PC-9 (cell line): ENCODE results near the gene XRCC4. TPM values are rescaled to one million over a fixed set of nuclear protein-coding genes. Genes with fewer than 3 reads are reported as not detected.

ENCODE experiments used
- BruUV-seq: library from RNA; stranded (reverse); fragments of 400-500 nt; replicated peaks from 2 replicates; lab custom pipeline; 2021; lab: Mats Ljungman, UMichigan
- CTCF ChIA-PET: fragments of 300-600 bp; sonication (Branson Sonifier 250); formaldehyde crosslinking; loops from one replicate; lab custom pipeline; 2022; ENCODE audit warnings: antibody characterized with exemption; lab: Charles Lee
- POLR2A ChIA-PET: fragments of 300-600 bp; sonication (Branson Sonifier 250); formaldehyde crosslinking; loops from one replicate; lab custom pipeline; 2022; ENCODE audit warnings: antibody characterized with exemption; ENCODE audit not compliant: unreplicated experiment; lab: Charles Lee
- DNase-seq, 2 experiments: peaks; one replicate each; pipeline versions ENCODE4 v3.0.0 to v3.0.0-alpha.2; 2015 to 2022; ENCODE audit warnings: mixed read lengths in 1 of 2
- H2AFZ ChIP-seq: fragments of 200-600 bp; sonication (generic); 2 replicates; pipeline ENCODE4 v1.8.1; 2017; ENCODE audit warnings: antibody characterized with exemption
- H3F3A ChIP-seq: fragments of 200-600 bp; sonication (generic); 2 replicates; pipeline ENCODE4 v1.8.1; 2017; ENCODE audit warnings: antibody characterized with exemption, mild to moderate bottlenecking, low read depth; ENCODE audit not compliant: insufficient read depth
- H3K27ac ChIP-seq: fragments of 200-600 bp; sonication (generic); 2 replicates; pipeline ENCODE4 v1.6.1; 2016; ENCODE audit warnings: mixed run types
- H3K27me3 ChIP-seq: fragments of 200-600 bp; sonication (generic); 2 replicates; pipeline ENCODE4 v1.6.1; 2016; ENCODE audit warnings: low read depth, mixed run types; ENCODE audit not compliant: insufficient read depth
- H3K36me3 ChIP-seq: fragments of 200-600 bp; sonication (generic); 2 replicates; pipeline ENCODE4 v1.6.1; 2016; ENCODE audit warnings: low read depth, mixed run types
- H3K4me1 ChIP-seq: fragments of 200-600 bp; sonication (generic); replicated peaks from 2 replicates; pipeline ENCODE4 v1.6.1; 2016; ENCODE audit warnings: mixed run types; ENCODE audit not compliant: insufficient read depth
- H3K4me2 ChIP-seq: fragments of 200-600 bp; sonication (generic); 2 replicates; pipeline ENCODE4 v1.6.1; 2017; ENCODE audit warnings: mixed run types
- H3K4me3 ChIP-seq: fragments of 200-600 bp; sonication (generic); 2 replicates; pipeline ENCODE4 v1.6.1; 2016; ENCODE audit warnings: mixed run types
- H3K79me2 ChIP-seq: fragments of 200-600 bp; sonication (generic); 2 replicates; pipeline ENCODE4 v1.6.1; 2017; ENCODE audit warnings: low read depth, mixed run types
- H3K9me2 ChIP-seq: fragments of 200-600 bp; sonication (generic); 2 replicates; pipeline ENCODE4 v1.8.1; 2017; ENCODE audit warnings: mild to moderate bottlenecking; ENCODE audit not compliant: insufficient read depth
- H3K9me3 ChIP-seq: fragments of 200-600 bp; sonication (generic); 2 replicates; pipeline ENCODE4 v1.8.1; 2016; ENCODE audit warnings: low read depth; ENCODE audit not compliant: insufficient read depth
- H4K20me1 ChIP-seq: fragments of 200-600 bp; sonication (generic); 2 replicates; pipeline ENCODE4 v1.8.1; 2017; ENCODE audit not compliant: insufficient read depth
- CTCF ChIP-seq: fragments of 200-600 bp; sonication (generic); conservative IDR thresholded peaks from 2 replicates; pipeline ENCODE4 v1.6.1; 2017; ENCODE audit warnings: mixed run types, antibody characterized with exemption, mild to moderate bottlenecking, moderate library complexity
- EZH2 ChIP-seq: fragments of 200-600 bp; sonication (generic); IDR thresholded peaks from 2 replicates; pipeline ENCODE4 v1.8.0; 2017; ENCODE audit warnings: antibody characterized with exemption, low read depth
- intact Hi-C: fragments of 100-400 bp; cut with micrococcal nuclease; formaldehyde crosslinking; loops from one replicate; pipeline ENCODE4 v1.10.0; 2022; ENCODE audit not compliant: unreplicated experiment
- total RNA-seq: library from RNA; stranded (reverse); gene quantifications from 2 replicates; pipeline ENCODE4 v1.2.3, GENCODE V29; 2021

Gene XRCC4
- total RNA-seq, 1 experiment from 2014 or later = 12.2 TPM

DNA sequence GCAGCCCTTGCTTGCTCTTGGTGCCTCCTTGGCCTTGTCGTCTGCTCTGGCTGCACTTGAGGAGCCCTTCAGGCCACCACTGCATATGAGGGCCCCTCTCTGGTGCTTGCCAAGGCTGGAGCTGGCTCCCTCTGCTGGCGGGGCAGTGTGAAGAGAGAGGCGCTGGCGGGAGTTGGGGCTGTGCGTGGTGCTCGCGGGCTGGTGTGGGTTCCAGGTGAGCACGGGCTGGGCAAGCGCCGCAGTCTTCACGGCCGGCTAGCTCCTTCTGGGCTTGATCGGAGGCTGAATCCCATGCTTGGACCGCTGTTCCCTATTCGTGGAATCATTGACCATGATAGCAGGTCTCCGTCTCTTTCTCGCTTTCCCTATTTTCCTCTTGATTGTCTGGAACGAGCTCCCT, 56.5 kb downstream of the XRCC4 start:
- Histone ChIP-seq H3K4me1 (no peaks in the 10 kb centered on the region), H3K36me3 (no peaks in the 10 kb centered on the region), H3K9me3 (no peaks in the 10 kb centered on the region), H3K27ac (no peak overlapping the region), H3K4me2 (no peak overlapping the region), H3K4me3 (no peak overlapping the region), H4K20me1 (no peaks in the 10 kb centered on the region), H3K9me2 (no peaks in the 10 kb centered on the region), H3F3A (no peaks in the 10 kb centered on the region), H3K79me2 (no peaks in the 10 kb centered on the region), H3K27me3 (no peaks in the 10 kb centered on the region), H2AFZ (no peak overlapping the region)
- intact Hi-C loops = no loop called here
- POLR2A ChIA-PET = no interaction called here
- CTCF ChIA-PET = interaction anchor here (0.6 kb wide), 1 partner anchor 119 kb away, joined by 5 read pairs; no protein-coding TSS in a partner anchor
- TF ChIP-seq EZH2 (no peak), CTCF (no peak)
- no TSS peak for BruUV-seq
- no peak for DNase-seq

- Histone ChIP-seq H3K4me3 (no peak overlapping the region), H3K4me2 (no peak overlapping the region), H3K36me3 (no peaks in the 10 kb centered on the region), H3K9me2 (no peaks in the 10 kb centered on the region), H3K4me1 (no peaks in the 10 kb centered on the region), H3K79me2 (no peaks in the 10 kb centered on the region), H3K27ac (no peak overlapping the region), H3K9me3 (no peaks in the 10 kb centered on the region), H3F3A (no peaks in the 10 kb centered on the region), H3K27me3 (no peaks in the 10 kb centered on the region), H4K20me1 (no peaks in the 10 kb centered on the region), H2AFZ (no peak overlapping the region)
- ChIA-PET POLR2A (no interaction called here), CTCF (no interaction called here)
- no peak for DNase-seq
- BruUV-seq = no TSS peak
- TF ChIP-seq CTCF = no peak
- no peak for TF ChIP-seq EZH2
- intact Hi-C loops = no loop called here
Observed at GRCh38 chr5:83142526-83142925, 65.2 kb downstream of the XRCC4 start.

DNA sequence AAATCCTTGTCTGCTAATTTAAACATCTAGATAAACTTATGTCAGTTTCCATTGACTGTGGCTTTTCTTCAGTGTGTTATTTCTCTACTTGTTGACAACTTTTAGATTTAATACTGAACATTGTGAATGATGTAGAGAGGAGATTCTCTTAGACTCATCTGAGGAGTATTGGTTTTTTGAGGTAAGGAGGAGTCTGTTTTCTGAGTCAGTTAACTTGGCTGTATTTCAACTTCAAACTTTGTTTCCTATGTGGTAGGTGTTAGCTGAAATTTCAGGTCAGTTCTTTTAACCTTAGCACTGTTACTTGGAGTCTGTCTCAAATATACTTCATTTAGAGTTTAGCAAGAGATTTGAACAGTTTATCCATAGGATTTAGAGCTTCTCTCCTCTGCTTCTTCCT, 67.9 kb downstream of the XRCC4 start:
- Histone ChIP-seq H3K9me3 (no peaks in the 10 kb centered on the region), H3K4me2 (no peak overlapping the region), H3K36me3 (no peaks in the 10 kb centered on the region), H3K9me2 (no peaks in the 10 kb centered on the region), H3K27ac (no peak overlapping the region), H2AFZ (no peak overlapping the region), H3K4me3 (no peak overlapping the region), H3F3A (no peaks in the 10 kb centered on the region), H3K4me1 (no peaks in the 10 kb centered on the region), H3K79me2 (no peaks in the 10 kb centered on the region), H3K27me3 (no peaks in the 10 kb centered on the region), H4K20me1 (no peaks in the 10 kb centered on the region)
- ChIA-PET POLR2A (no interaction called here), CTCF (no interaction called here)
- intact Hi-C loops = no loop called here
- no peak for DNase-seq
- TF ChIP-seq CTCF (no peak), EZH2 (no peak)
- no TSS peak for BruUV-seq
